Measurements from ENCODE around the gene SIGLEC7. TPM values are rescaled to one million over a fixed set of nuclear protein-coding genes. Genes with fewer than 3 reads are reported as not detected.

SIGLEC7 gene
- total RNA-seq, 2 donors from 2014 or later: 0.35 to 1.0 TPM

DNA sequence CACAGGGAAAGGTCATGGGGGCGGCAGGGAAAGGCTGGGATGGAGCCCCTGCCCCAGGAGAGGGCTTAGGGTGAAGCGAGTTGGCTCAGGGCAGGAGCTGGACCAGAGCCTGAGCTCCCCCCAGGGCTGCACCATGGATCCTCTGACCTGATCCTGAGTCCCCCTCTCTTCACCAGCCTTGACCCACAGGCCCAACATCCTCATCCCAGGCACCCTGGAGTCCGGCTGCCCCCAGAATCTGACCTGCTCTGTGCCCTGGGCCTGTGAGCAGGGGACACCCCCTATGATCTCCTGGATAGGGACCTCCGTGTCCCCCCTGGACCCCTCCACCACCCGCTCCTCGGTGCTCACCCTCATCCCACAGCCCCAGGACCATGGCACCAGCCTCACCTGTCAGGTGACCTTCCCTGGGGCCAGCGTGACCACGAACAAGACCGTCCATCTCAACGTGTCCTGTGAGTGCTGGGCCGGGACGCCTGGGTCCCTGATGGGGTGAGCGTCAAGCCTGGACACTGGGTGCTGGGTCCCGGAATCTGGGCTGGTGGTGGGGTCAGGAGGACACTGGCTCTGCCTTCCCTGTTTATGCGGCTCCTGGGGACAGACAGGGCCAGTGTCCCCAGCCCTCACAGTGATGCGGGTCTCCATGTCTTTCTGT, 16.6 kb upstream of the SIGLEC7 start:
- Histone ChIP-seq H3K4me3 (peak overlapping the region; percentile 9), H3K36me3 (no peaks in the 10 kb centered on the region), H3K9me3 (no peaks in the 10 kb centered on the region), H3K4me1 (no peaks in the 10 kb centered on the region), H3K27ac (no peak overlapping the region), H3K27me3 (no peaks in the 10 kb centered on the region), H3K9ac (ENCODE audit: low read depth in 2 of 2, low read length in 2 of 2) (no peak overlapping the region)
- TF ChIP-seq, protein P1, sequence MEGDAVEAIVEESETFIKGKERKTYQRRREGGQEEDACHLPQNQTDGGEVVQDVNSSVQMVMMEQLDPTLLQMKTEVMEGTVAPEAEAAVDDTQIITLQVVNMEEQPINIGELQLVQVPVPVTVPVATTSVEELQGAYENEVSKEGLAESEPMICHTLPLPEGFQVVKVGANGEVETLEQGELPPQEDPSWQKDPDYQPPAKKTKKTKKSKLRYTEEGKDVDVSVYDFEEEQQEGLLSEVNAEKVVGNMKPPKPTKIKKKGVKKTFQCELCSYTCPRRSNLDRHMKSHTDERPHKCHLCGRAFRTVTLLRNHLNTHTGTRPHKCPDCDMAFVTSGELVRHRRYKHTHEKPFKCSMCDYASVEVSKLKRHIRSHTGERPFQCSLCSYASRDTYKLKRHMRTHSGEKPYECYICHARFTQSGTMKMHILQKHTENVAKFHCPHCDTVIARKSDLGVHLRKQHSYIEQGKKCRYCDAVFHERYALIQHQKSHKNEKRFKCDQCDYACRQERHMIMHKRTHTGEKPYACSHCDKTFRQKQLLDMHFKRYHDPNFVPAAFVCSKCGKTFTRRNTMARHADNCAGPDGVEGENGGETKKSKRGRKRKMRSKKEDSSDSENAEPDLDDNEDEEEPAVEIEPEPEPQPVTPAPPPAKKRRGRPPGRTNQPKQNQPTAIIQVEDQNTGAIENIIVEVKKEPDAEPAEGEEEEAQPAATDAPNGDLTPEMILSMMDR (IDR thresholded peaks at IDR 0.05): no peak
- DNase-seq: no peak
- intact Hi-C loops (cut with DNase I): no loop called here

DNA sequence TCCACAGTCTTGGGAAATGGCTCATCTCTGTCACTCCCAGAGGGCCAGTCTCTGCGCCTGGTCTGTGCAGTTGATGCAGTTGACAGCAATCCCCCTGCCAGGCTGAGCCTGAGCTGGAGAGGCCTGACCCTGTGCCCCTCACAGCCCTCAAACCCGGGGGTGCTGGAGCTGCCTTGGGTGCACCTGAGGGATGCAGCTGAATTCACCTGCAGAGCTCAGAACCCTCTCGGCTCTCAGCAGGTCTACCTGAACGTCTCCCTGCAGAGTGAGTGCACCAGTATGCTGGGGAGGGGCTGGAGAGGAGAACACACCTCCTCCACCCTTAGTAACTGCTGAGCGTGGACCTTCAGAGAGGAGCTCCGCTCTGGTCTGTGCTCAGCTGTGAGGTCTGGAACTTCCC, 15.1 kb upstream of the SIGLEC7 start:
- Histone ChIP-seq H3K27ac (no peak overlapping the region), H3K9ac (ENCODE audit: low read depth in 2 of 2, low read length in 2 of 2) (no peak overlapping the region), H3K27me3 (no peaks in the 10 kb centered on the region), H3K36me3 (no peaks in the 10 kb centered on the region), H3K9me3 (no peaks in the 10 kb centered on the region), H3K4me1 (no peaks in the 10 kb centered on the region), H3K4me3 (no peak overlapping the region)
- intact Hi-C loops (cut with DNase I): no loop called here
- TF ChIP-seq, protein P1 (IDR thresholded peaks at IDR 0.05): no peak
- no peak for DNase-seq

DNA sequence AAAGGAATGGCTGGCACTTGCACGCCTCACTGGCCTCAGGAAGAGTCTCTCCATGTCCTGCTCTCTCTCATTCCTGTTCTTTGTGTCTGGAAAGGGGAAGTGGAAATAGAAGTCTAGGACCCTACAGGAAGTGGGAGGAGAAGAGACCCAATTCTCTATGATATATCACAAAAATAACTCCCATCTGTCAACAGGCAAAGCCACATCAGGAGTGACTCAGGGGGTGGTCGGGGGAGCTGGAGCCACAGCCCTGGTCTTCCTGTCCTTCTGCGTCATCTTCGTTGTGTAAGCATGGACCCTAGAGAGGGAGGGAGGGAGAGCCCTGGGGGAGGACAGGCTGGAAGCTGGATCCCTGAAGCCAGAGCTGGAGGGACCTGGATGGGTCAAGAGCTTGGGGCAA, 14.3 kb upstream of the SIGLEC7 start:
- DNase-seq: no peak
- no peak overlapping the region for H3K4me3 ChIP-seq
- no peak overlapping the region for H3K27ac ChIP-seq

DNA sequence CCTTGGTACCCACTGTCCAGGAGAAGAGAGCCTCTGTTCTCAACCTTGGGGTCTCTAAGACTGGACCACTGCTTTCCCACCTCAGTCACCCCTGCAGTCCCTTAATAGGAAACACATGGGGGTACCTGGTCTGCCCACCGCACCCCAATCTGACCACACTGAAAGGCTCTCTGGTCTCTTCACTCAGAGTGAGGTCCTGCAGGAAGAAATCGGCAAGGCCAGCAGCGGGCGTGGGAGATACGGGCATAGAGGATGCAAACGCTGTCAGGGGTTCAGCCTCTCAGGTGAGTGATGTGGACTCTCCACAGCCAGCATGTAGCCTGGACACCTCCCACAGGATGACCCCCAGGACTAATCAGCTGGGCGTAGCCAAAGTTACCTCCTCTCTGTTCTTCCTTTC, 13.9 kb upstream of the SIGLEC7 start:
- Histone ChIP-seq H3K27ac (no peak overlapping the region), H3K4me3 (no peak overlapping the region)
- DNase-seq: no peak

More for the DNA sequence above, 14.3 kb upstream of the SIGLEC7 start:
- Histone ChIP-seq H3K36me3 (no peaks in the 10 kb centered on the region), H3K27me3 (no peaks in the 10 kb centered on the region), H3K9ac (ENCODE audit: low read depth in 2 of 2, low read length in 2 of 2) (no peak overlapping the region), H3K4me1 (no peaks in the 10 kb centered on the region), H3K9me3 (no peaks in the 10 kb centered on the region)
- intact Hi-C loops (cut with DNase I): no loop called here
- TF ChIP-seq, protein P1 (IDR thresholded peaks at IDR 0.05): no peak

DNA sequence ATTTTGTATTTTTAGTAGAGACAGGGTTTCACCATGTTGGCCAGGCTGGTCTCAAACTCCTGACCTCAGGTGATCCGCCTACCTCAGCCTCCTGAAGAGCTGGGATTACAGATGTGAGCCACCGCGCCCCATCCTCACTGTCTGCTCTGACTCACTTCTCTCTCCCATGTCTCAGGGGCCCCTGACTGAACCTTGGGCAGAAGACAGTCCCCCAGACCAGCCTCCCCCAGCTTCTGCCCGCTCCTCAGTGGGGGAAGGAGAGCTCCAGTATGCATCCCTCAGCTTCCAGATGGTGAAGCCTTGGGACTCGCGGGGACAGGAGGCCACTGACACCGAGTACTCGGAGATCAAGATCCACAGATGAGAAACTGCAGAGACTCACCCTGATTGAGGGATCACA, 12.4 kb upstream of the SIGLEC7 start:
- Histone ChIP-seq H3K9ac (ENCODE audit: low read depth in 2 of 2, low read length in 2 of 2) (no peak overlapping the region), H3K9me3 (no peaks in the 10 kb centered on the region), H3K4me3 (no peak overlapping the region), H3K27me3 (no peaks in the 10 kb centered on the region), H3K4me1 (no peaks in the 10 kb centered on the region), H3K27ac (no peak overlapping the region), H3K36me3 (no peaks in the 10 kb centered on the region)
- DNase-seq: no peak
- intact Hi-C loops (cut with DNase I): no loop called here
- TF ChIP-seq, protein P1 (IDR thresholded peaks at IDR 0.05): no peak

More for the DNA sequence above, 13.9 kb upstream of the SIGLEC7 start:
- TF ChIP-seq, protein P1 (IDR thresholded peaks at IDR 0.05): no peak
- intact Hi-C loops (cut with DNase I): no loop called here
- no peaks in the 10 kb centered on the region for H3K4me1 ChIP-seq
- no peaks in the 10 kb centered on the region for H3K27me3 ChIP-seq
- no peaks in the 10 kb centered on the region for H3K36me3 ChIP-seq
- H3K9me3 ChIP-seq: no peaks in the 10 kb centered on the region
- no peak overlapping the region for H3K9ac ChIP-seq (ENCODE audit: low read depth in 2 of 2, low read length in 2 of 2)
